Muscle of arm (tissue), 12 donors: ENCODE measurements around the gene JAG1. TPM values are rescaled to one million over a fixed set of nuclear protein-coding genes. Genes with fewer than 3 reads are reported as not detected.

ENCODE experiments used
- DNase-seq: peaks from one replicate; pipeline ENCODE4 v3.0.0-alpha.2; 2013
- polyA plus RNA-seq, 12 donors: library from polyadenylated mRNA; unstranded; fragments of 120-200 nt; gene quantifications; one replicate each; pipeline ENCODE4 v1.2.1, GENCODE V29; 2013; ENCODE audit not compliant: insufficient read length in 12 of 12

The JAG1 gene
- polyA plus RNA-seq, 12 donors, result 26.4 to 72.9 (median 35.1) TPM; not detected in 1

- no peak for DNase-seq
Measured at GRCh38 chr20:10705801-10706459, 32.1 kb upstream of the JAG1 start.

GRCh38 chr20:10701607-10702006 is 27.8 kb upstream of the JAG1 start:
- DNase-seq, result no peak

- no peak for DNase-seq
Measured at GRCh38 chr20:10699941-10700340, 26.1 kb upstream of the JAG1 start.

GRCh38 chr20:10699489-10699888 is 25.7 kb upstream of the JAG1 start:
- no peak for DNase-seq

GRCh38 chr20:10696650-10697049 is 22.9 kb upstream of the JAG1 start:
- DNase-seq, result no peak

- no peak for DNase-seq
Measured at GRCh38 chr20:10689385-10689784, 15.6 kb upstream of the JAG1 start.

GRCh38 chr20:10687895-10688294 is 14.1 kb upstream of the JAG1 start:
- no peak for DNase-seq

- DNase-seq, result no peak
Measured at GRCh38 chr20:10686356-10687133, 12.7 kb upstream of the JAG1 start.

- DNase-seq, result no peak
Measured at GRCh38 chr20:10683537-10683936, 9.7 kb upstream of the JAG1 start.

GRCh38 chr20:10682939-10683338 is 9.1 kb upstream of the JAG1 start:
- DNase-seq, result no peak

GRCh38 chr20:10681494-10681893 is 7.7 kb upstream of the JAG1 start:
- DNase-seq, result no peak

GRCh38 chr20:10680571-10680970 is 6.8 kb upstream of the JAG1 start:
- DNase-seq, result no peak

GRCh38 chr20:10679269-10679668 is 5.5 kb upstream of the JAG1 start:
- no peak for DNase-seq

GRCh38 chr20:10676518-10676917 is 2.7 kb upstream of the JAG1 start:
- DNase-seq, result no peak

- DNase-seq, result no peak
Measured at GRCh38 chr20:10675450-10675848, 1.6 kb upstream of the JAG1 start.

- peak; percentile 79 for DNase-seq
Measured at GRCh38 chr20:10674684-10675449, 1.1 kb upstream of the JAG1 start.

- DNase-seq, result no peak
Measured at GRCh38 chr20:10673176-10673841, 490 bp downstream of the JAG1 start.

GRCh38 chr20:10672624-10673127 is 1.1 kb downstream of the JAG1 start:
- DNase-seq, result peak; percentile 51

GRCh38 chr20:10671919-10672623 is 1.7 kb downstream of the JAG1 start:
- peak; percentile 78 for DNase-seq

GRCh38 chr20:10671221-10671918 is 2.4 kb downstream of the JAG1 start:
- DNase-seq, result peak; percentile 76
